Muscle layer of duodenum (tissue), 2 donors: ENCODE data around the gene PHLDA2.

Experiments
- H3K27ac ChIP-seq: one replicate; pipeline ENCODE4 v1.7.0; 2013; ENCODE audit warnings: mild to moderate bottlenecking, low read length
- H3K27me3 ChIP-seq: one replicate; pipeline ENCODE4 v1.7.0; 2013; ENCODE audit warnings: low read depth, mild to moderate bottlenecking, control low read depth, low read length
- H3K36me3 ChIP-seq, 2 donors: one replicate each; pipeline ENCODE4 v1.7.0; 2013; ENCODE audit warnings: low read length in 2 of 2, control low read depth in 1 of 2, mild to moderate bottlenecking in 1 of 2; ENCODE audit not compliant: insufficient read depth in 2 of 2, control insufficient read depth in 1 of 2
- H3K4me1 ChIP-seq, 2 donors: one replicate each; pipeline ENCODE4 v1.7.0; 2013; ENCODE audit warnings: low read length in 2 of 2, mild to moderate bottlenecking in 2 of 2, control low read depth in 1 of 2, moderate library complexity in 1 of 2; ENCODE audit not compliant: insufficient read depth in 2 of 2, control insufficient read depth in 1 of 2
- H3K4me3 ChIP-seq, 2 donors: one replicate each; pipeline ENCODE4 v1.7.0; 2013; ENCODE audit warnings: low read length in 2 of 2, low read depth in 1 of 2, mild to moderate bottlenecking in 1 of 2
- H3K9me3 ChIP-seq, 2 donors: one replicate each; pipeline ENCODE4 v1.7.0; 2013; ENCODE audit warnings: low read length in 2 of 2, control low read depth in 1 of 2, mild to moderate bottlenecking in 1 of 2; ENCODE audit not compliant: control insufficient read depth in 1 of 2
- donor health status: healthy.

The PHLDA2 gene

GRCh38 chr11:2889362-2890273, 39.6 kb downstream of the PHLDA2 start:
- peaks cover 5 to 36% of the 10 kb centered on the region in 2 donors for H3K4me1 ChIP-seq
- H3K27ac ChIP-seq: no peak overlapping the region
- no peaks in the 10 kb centered on the region for H3K36me3 ChIP-seq
- no peaks in the 10 kb centered on the region for H3K9me3 ChIP-seq
- H3K4me3 ChIP-seq: no peak overlapping the region
- no peaks in the 10 kb centered on the region for H3K27me3 ChIP-seq

- H3K27ac ChIP-seq: no peak overlapping the region
- H3K36me3 ChIP-seq: no peaks in the 10 kb centered on the region
- no peaks in the 10 kb centered on the region for H3K9me3 ChIP-seq
- H3K4me3 ChIP-seq: no peak overlapping the region
- H3K4me1 ChIP-seq: peaks cover 5 to 38% of the 10 kb centered on the region in 2 donors
- H3K27me3 ChIP-seq: no peaks in the 10 kb centered on the region
Observed at GRCh38 chr11:2888266-2888968, 40.8 kb downstream of the PHLDA2 start.

GRCh38 chr11:2887515-2888195, 41.6 kb downstream of the PHLDA2 start:
- Histone ChIP-seq H3K27ac (no peak overlapping the region), H3K4me1 (peaks cover 5 to 44% of the 10 kb centered on the region in 2 donors), H3K36me3 (no peaks in the 10 kb centered on the region), H3K27me3 (no peaks in the 10 kb centered on the region), H3K9me3 (no peaks in the 10 kb centered on the region), H3K4me3 (no peak overlapping the region)

- H3K4me1 ChIP-seq: peaks cover 5 to 42% of the 10 kb centered on the region in 2 donors
- H3K9me3 ChIP-seq: no peaks in the 10 kb centered on the region
- no peak overlapping the region for H3K4me3 ChIP-seq
- no peak overlapping the region for H3K27ac ChIP-seq
- H3K27me3 ChIP-seq: no peaks in the 10 kb centered on the region
- no peaks in the 10 kb centered on the region for H3K36me3 ChIP-seq
Observed at GRCh38 chr11:2886936-2887335, 42.3 kb downstream of the PHLDA2 start.

- H3K36me3 ChIP-seq: no peaks in the 10 kb centered on the region
- no peaks in the 10 kb centered on the region for H3K9me3 ChIP-seq
- H3K4me3 ChIP-seq: peak overlapping the region in 1 of 2 donors; percentile 35
- no peaks in the 10 kb centered on the region for H3K27me3 ChIP-seq
- no peak overlapping the region for H3K27ac ChIP-seq
- H3K4me1 ChIP-seq: peaks cover under 1 to 36% of the 10 kb centered on the region in 2 donors
Observed at GRCh38 chr11:2886191-2886894, 42.9 kb downstream of the PHLDA2 start.

GRCh38 chr11:2885678-2886081, 43.5 kb downstream of the PHLDA2 start, which contains the start of gene CDKN1C:
TSS of gene CDKN1C (minus strand) at chr11:2885775. CDS start at chr11:2885456, 319 bp downstream.
- Histone ChIP-seq H3K9me3 (no peaks in the 10 kb centered on the region), H3K4me1 (peaks cover 0 to 35% of the 10 kb centered on the region in 2 donors), H3K27me3 (no peaks in the 10 kb centered on the region), H3K36me3 (no peaks in the 10 kb centered on the region), H3K27ac (no peak within 1 kb of the TSS), H3K4me3 (peak within 1 kb of the TSS; percentile 61 to 88)

GRCh38 chr11:2885017-2885677, 44.1 kb downstream of the PHLDA2 start:
- H3K36me3 ChIP-seq: no peaks in the 10 kb centered on the region
- H3K4me1 ChIP-seq: peaks cover 0 to 31% of the 10 kb centered on the region in 2 donors
- peak overlapping the region; percentile 61 to 88 for H3K4me3 ChIP-seq
- H3K27ac ChIP-seq: no peak overlapping the region
- H3K9me3 ChIP-seq: no peaks in the 10 kb centered on the region
- no peaks in the 10 kb centered on the region for H3K27me3 ChIP-seq

GRCh38 chr11:2883979-2884815, 45.0 kb downstream of the PHLDA2 start:
- Histone ChIP-seq H3K4me1 (peaks cover 0 to 31% of the 10 kb centered on the region in 2 donors), H3K4me3 (peak overlapping the region; percentile 30 to 77), H3K27ac (no peak overlapping the region), H3K27me3 (no peaks in the 10 kb centered on the region), H3K9me3 (no peaks in the 10 kb centered on the region), H3K36me3 (peaks cover 0 to 5% of the 10 kb centered on the region in 2 donors)

GRCh38 chr11:2883640-2883978, 45.6 kb downstream of the PHLDA2 start:
- Histone ChIP-seq H3K27me3 (no peaks in the 10 kb centered on the region), H3K4me3 (peak overlapping the region; percentile 30 to 77), H3K4me1 (peaks cover 0 to 31% of the 10 kb centered on the region in 2 donors), H3K9me3 (no peaks in the 10 kb centered on the region), H3K27ac (no peak overlapping the region), H3K36me3 (peaks cover 0 to 11% of the 10 kb centered on the region in 2 donors)
